Suprapubic skin (tissue), 3 donors: ENCODE measurements around the gene CHST8.

Experiments used
- EP300 ChIP-seq: sonication (generic); formaldehyde crosslinking; IDR thresholded peaks from one replicate; pipeline ENCODE4 v1.6.1; 2017; ENCODE audit warnings: antibody characterized with exemption
- POLR2A ChIP-seq, 2 donors: fragments of 450-650 bp; IDR thresholded peaks; one replicate each; pipeline ENCODE4 v1.6.1; 2017; ENCODE audit warnings: antibody characterized with exemption in 2 of 2, mild to moderate bottlenecking in 2 of 2, moderate library complexity in 2 of 2
- TF ChIP-seq, protein P1 (sequence below), 2 donors: fragments of 200-600 bp in 1 of 2; fragments of 450-650 bp in 1 of 2; sonication (generic) in 1 of 2; IDR thresholded peaks; one replicate each; pipeline ENCODE4 v1.5.1; 2016 to 2019; ENCODE audit warnings: antibody characterized with exemption in 2 of 2, mild to moderate bottlenecking in 1 of 2, moderate library complexity in 1 of 2

DNA sequence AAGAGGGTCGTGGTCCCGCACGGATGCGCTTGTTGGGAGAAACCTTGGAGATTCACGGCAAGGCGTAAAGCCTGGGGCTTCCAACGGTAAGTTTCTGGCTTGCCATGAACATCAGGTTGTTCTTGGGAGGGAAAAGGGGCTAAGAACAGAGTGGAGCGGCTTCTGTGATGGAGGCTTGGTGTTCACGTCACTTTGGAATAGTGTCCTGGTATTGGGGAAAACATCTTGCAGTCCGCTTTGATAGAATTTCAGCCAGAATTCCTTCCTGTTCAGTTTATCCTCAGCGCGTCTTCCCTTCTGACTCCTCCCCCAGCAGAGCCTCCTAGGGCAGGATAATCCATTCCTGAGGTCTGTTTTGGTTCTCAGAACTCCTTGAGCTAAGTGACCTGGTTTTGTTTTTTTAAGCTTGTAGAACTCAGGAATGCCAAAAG, 176.9 kb downstream of the CHST8 start:
- TF ChIP-seq, protein P1, sequence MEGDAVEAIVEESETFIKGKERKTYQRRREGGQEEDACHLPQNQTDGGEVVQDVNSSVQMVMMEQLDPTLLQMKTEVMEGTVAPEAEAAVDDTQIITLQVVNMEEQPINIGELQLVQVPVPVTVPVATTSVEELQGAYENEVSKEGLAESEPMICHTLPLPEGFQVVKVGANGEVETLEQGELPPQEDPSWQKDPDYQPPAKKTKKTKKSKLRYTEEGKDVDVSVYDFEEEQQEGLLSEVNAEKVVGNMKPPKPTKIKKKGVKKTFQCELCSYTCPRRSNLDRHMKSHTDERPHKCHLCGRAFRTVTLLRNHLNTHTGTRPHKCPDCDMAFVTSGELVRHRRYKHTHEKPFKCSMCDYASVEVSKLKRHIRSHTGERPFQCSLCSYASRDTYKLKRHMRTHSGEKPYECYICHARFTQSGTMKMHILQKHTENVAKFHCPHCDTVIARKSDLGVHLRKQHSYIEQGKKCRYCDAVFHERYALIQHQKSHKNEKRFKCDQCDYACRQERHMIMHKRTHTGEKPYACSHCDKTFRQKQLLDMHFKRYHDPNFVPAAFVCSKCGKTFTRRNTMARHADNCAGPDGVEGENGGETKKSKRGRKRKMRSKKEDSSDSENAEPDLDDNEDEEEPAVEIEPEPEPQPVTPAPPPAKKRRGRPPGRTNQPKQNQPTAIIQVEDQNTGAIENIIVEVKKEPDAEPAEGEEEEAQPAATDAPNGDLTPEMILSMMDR (IDR thresholded peaks at IDR 0.05), result no peak
- TF ChIP-seq EP300 (no peak), POLR2A (IDR thresholded peaks at IDR 0.05) (no peak)
